HG03060 (cell line): ENCODE results near the gene ZNF324.
"Not testable (repeated sequence)": the region's sequence is repeated elsewhere in the genome, so short reads cannot be mapped to it uniquely, and the experiment has no call there.

Source experiments
- ATAC-seq: cut with Tn5 transposase; IDR thresholded peaks from one replicate; pipeline ENCODE4 v1.9.1; 2021; ENCODE audit warnings: low read depth, moderate number of reproducible peaks; ENCODE audit not compliant: unreplicated experiment

The ZNF324 gene

DNA sequence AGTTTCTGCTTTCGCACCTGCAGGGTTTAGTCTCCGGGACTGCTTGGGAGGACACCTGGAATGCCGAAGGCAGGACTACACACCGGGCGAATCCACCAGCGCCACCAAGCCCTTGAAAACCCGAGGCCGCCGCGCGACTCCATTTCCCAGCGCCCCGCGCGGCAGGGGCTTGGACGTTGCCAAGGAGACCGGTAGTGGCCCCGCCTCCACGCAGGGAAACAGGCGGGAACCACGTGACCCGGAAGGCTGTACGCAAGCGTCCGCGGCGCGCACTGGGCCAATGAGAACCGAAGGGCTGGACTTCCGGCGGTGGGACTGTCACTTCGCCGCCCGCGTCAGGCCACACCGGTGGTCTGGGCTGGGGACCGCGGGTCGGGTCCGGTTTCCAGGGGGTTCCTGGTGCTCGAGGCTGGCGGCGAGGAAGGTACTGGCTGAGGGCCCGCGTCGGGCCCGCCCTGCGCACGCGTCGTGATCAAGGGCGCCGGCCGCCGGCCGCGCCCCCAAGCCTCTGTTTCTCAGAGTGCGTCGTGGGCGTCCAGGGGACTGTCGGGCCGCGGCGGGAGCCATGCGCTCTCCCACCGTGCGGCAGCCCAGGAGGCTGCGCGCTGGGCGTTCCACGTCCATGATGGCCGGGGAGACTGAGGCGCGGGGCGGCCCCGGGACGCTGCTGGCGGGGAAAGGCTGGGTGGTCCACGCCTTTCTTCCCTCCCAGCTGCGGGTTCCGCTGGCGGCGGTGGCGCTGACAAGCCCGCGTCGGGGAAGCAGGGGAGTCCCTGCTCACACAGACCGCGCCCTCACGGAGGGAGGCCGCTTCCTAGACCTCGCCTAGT lies at the start of gene ZNF324:
Gene ZNF324 (plus strand): TSS at position 321 of the 830 bp plus-strand sequence. CDS start 2,106 bp downstream, outside the sequence.
- peak; percentile 77 for ATAC-seq

DNA sequence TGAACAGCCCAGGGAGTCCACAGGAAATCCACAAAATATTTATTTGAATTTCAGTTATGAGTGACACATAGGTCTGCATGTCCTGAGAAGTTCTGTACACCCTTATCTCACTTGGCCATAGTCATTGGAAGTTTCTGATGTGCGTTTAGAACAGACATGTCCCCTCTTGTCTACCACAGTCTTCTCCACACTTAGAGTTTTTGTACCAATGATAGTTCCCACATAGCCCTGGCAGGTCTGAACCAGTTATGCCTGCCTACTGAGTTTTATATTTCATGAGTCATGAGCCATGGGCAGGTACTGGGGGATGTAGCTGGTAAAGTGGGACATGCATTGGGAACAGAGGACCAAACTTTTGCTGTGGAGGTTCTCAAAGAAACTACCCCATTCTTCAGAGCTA lies 38.3 kb upstream of the ZNF324 start:
- ATAC-seq: no peak

DNA sequence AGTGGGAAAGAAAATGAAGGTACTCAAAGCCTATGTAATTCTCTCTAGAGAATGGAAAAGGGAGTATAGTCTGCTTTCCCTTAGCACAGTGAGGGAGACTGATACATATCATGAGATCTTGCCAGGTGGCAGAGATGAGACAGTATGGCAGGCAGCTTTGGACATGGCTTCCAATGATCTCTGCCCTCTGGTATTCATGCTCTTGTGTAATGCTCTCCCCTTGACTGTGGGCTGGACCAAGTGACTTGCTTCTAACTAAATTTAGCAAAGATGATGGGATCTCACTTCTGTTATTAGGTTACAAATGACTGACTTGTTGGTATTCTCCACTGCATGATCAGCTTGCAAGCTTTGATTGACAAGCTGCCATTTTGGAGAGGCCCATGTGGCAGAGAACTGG lies 37.1 kb upstream of the ZNF324 start:
- ATAC-seq: no peak

DNA sequence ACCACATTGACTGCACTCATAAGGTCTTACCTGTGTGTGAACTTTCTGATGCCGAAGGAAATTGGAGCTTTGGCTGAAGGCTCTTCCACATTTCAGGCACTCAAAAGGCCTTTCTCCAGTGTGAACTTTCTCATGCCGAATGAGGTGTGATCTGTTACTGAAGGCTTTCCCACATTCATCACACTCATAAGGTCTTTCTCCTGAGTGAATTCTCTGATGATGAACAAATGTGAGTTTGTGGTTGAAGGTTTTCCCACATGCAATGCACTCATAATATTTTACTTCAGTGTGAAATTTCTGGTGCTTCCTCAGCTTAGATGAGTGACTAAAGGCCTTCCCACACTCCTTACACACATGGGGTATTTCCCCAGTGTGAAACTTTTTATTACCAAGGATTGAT lies 32.7 kb upstream of the ZNF324 start:
- no peak for ATAC-seq

DNA sequence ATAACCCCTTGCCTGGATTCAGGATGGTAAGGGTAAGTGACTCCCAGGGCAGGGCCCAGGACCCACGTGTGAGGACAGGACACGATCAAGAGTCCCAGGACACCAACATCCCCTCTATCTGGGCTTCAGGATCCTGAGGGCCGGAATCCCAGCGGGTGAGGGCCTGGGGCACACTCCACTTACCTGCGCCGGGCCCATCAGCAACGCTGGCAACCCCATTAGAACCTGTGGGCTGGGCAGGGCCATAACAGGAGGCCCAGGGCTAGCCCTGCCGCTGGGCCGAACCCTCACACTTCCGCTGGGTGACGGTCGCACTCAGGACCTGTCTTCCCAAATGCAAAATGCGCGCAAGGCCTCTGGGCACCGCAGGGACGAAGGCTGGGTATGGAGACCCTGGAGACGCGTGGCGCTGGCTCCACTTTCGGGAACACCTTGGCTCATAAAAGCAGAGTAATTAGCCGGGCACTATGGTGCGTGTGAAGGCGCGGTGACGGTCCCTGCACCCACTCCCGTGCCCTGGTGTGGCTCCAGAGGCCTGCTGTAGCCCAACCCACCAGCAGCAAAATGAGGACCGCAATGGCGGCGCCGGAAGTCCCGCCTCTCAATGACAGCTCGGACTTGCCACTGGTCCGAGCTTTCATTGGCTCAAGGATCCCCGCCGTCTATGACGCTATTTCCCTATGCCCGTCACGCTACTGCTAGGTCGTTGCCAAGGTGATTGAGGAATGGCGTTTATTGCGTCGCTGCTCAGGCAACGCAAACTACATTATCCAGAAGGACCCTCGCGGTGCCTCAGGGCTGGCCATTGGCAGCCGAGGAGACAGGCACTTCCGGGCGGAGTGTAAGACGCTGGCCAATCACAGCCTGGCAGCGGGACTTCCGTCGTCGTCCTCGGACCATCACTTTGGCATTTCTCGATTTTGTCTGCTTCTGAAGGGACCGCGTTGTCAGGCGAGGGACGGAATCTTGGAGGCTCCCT lies 27.0 kb upstream of the ZNF324 start, which contains the start of gene ZNF132:
Gene ZNF132 (minus strand): TSS at position 578 of the 979 bp plus-strand sequence. CDS start 332 bp downstream, at position 246.
- peak; percentile 96 for ATAC-seq

DNA sequence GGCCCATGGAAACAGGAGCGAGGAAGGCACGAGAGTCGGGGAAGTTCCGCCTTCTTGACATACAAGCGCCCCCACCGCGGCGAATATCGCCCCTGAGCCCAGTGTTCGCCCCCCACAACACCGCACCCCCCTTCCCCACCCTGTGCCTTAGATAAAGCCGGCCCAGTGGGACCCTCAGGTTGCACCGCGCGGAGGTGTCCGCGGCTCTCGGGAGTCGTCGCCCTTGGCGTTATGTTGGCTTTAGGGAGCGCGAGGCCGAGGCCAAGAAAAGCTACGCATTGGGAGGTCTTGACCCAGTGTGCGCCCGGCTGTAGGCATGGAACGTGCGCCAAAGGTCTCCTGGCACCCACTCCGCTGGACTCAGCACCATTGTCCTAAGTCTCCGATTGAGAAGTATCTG lies 26.3 kb upstream of the ZNF324 start:
- ATAC-seq: no peak

DNA sequence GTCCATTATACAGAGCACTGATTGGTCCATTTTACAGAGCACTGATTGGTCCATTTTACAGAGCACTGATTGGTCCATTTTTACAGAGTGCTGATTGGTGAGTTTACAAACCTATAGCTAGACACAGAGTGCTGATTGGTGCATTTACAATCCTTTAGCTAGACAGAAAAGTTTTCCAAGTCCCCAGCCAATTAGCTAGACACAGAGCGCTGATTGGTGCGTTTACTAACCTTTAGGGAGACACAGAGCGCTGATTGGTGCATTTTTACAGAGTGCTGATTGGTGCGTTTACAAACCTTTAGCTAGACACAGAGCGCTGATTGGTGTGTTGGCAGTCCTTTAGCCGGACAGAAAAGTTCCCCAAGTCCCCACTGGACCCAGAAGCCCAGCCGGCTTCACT lies 23.9 kb upstream of the ZNF324 start:
- not testable (repeated sequence) for ATAC-seq

DNA sequence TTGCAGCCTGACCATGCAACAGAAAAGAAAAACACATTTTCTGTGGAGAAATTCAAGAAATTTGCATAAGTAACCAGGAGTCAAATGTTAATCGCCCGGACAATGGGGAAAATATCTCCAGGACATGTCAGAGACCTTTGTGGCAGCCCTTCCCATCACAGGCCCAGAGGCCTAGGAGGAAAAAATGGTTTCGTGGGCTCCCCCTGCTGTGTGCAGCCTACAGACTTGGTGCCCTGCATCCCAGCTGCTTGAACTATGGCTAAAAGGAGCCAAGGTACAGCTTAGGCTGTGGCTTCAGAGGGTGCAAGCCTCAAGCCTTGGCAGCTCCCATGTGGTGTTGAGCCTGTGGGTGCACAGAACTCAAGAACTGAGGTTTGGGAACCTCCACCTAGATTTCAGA lies 18.0 kb upstream of the ZNF324 start:
- not testable (repeated sequence) for ATAC-seq

DNA sequence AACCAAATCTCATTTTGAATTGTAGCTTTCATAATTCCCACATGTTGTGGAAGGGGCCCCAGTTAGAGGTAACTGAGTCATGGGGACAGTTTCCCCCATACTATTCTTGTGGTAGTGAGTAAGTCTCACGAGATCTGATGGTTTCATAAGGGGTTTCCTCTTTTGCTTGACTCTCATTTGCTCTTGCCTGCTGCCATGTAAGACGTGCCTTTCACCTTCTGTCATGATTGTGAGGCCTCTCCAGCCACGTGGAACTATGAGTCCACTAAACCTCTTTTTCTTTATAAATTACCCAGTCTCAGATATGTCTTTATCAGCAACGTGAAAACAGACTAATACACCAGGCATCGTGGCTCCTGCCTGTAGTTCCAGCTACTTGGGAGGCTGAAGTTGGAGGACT lies 16.9 kb upstream of the ZNF324 start:
- not testable (repeated sequence) for ATAC-seq

DNA sequence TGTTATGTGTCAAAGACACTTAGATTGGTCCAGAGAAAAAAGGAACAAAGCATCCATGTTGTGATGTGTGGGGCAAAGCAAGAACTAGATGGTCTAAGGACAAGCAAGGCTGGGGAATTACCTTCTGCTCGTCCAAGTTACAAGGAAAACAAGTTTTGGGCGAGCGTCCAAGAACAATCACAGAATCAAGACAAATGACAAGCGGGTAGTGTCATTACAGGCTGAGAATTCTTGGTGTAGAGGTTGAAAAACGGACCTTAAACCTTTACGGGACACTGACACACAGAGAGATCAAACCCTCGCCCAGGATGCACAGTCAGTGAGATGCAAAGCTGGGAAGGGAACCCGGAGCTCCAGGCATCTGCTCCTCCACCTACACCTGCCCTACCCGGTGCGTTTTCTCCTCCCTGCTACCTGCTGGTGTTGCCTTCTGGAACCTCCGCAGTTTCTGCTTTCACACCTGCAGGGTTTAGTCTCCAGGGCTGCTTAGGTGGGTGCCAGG lies 16.0 kb upstream of the ZNF324 start:
- ATAC-seq: no peak

DNA sequence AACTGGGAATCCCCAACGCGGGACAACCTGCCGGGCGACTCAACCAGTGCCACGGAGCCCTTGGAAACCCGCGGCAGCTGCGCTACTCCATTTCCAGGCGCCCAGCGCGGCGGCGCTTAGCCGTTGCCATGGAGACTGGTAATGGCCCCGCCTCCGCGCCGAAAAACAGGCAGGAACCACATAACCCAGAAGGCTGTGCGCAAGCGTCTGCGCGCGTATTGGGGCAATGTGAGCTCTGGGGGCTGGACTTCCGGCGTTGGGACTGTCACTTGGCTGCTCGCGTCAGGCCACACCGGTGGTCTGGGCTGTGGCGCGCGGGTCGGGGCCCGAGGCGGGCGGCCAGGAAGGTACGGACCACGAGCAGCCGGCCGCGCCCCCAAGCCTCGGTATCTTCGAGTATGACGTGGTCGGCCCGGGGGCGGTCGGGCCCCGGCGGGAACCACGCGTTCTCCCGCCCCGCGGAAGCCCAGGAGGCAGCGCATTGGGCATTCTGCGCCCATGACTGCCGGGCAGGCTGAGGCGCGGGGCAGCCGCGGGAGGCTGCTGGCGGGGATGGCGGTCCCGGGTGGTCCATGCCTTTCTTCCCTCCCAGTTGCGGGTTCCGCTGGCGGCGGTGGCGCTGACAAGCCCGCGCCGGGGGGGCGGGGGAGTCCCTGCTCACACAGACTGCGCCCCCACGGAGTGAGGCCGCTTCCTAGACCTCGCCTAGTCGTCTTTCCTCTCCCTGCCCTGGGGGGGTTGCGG lies 15.3 kb upstream of the ZNF324 start, which contains the start of gene ZNF324B:
Gene ZNF324B (plus strand): TSS at position 265 of the 744 bp plus-strand sequence. CDS start 2,080 bp downstream, outside the sequence.
- ATAC-seq: peak; percentile 93

DNA sequence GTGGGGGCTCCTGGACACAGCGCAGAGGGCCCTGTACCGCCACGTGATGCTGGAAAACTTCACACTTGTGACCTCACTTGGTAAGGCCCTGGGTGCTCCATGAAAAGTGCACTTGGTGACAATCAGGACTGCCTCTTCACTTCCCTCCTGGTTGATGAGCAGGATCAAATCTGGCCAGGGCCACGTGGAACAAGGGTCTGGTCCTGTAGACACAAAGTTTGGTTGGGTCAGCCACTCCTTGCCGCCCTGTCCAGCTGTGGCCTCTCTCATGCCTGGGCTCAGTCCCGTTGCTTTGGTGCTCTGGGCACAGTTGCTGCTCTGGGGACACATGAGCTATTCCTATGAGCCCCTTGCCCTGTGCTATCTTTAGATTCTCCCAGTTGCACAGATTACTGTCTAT lies 13.1 kb upstream of the ZNF324 start:
- no peak for ATAC-seq

DNA sequence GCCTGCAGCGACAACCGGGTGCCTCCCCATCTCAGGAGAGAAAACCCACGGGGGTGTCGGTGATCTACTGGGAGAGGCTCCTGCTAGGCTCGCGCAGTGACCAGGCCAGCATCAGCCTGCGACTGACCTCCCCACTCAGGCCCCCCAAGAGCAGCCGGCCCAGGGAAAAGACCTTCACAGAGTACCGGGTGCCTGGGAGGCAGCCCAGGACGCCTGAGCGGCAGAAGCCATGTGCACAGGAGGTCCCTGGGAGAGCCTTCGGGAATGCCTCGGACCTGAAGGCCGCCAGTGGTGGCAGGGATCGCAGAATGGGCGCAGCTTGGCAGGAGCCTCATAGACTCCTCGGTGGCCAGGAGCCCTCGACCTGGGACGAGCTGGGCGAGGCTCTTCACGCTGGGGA lies 11.6 kb upstream of the ZNF324 start:
- ATAC-seq: no peak

DNA sequence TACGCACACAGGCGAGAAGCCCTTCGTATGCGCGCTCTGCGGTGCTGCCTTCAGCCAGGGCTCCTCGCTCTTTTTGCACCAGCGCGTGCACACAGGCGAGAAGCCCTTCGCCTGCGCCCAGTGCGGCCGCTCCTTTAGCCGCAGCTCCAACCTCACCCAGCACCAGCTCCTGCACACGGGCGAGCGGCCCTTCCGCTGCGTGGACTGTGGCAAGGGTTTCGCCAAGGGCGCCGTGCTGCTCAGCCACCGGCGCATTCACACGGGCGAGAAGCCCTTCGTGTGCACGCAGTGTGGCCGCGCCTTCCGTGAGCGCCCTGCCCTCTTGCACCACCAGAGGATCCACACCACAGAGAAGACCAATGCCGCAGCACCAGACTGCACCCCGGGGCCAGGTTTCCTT lies 10.8 kb upstream of the ZNF324 start:
- ATAC-seq: no peak

DNA sequence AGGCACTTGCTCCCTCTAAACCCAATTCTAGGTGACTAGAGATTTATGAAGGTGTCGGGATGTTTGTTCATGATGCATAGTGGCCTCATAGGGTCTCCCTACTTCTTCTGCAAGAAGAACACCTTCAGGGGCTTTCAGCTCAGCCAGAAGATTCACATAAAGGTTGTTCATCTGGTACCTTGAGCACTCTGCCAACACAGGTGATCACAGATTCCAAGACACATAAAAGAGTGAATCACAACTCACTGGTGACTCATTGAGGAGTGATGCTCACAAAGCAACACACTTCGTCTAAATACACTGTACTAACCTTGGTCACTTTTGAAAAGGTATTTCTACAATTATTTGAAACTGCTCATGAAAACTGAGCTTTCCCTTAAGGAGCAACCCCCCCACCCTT lies 6.8 kb upstream of the ZNF324 start:
- no peak for ATAC-seq

DNA sequence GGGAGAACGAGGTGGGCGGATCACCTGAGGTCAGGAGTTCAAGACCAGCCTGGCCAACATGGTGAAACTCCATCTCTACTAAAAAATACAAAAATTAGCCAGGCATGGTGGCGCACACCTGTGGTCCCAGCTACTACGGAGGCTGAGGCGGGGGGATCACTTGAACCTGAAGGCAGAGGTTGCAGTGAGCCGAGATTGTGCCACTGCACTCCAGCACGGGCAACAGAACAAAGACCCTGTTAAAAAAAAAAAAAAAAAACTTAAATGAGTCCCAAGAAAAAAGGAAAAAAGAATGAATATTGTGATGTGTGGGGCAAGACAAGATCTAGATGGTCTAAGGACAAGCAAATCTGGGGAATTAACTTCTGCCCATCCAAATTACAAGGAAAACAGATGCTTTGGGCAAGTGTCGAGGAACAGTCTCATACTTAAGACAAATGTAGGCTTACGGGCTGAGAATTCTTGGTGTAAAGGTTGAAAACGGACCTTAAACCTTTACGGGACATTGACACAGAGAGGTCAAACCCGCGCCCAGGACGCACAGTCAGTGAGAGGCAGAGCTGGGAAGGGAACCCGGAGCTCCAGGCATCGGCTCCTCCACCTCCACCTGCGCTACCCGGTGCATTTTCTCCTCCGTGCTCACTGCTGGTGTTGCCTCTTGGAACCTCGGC lies 656 bp upstream of the ZNF324 start:
- ATAC-seq: no peak

DNA sequence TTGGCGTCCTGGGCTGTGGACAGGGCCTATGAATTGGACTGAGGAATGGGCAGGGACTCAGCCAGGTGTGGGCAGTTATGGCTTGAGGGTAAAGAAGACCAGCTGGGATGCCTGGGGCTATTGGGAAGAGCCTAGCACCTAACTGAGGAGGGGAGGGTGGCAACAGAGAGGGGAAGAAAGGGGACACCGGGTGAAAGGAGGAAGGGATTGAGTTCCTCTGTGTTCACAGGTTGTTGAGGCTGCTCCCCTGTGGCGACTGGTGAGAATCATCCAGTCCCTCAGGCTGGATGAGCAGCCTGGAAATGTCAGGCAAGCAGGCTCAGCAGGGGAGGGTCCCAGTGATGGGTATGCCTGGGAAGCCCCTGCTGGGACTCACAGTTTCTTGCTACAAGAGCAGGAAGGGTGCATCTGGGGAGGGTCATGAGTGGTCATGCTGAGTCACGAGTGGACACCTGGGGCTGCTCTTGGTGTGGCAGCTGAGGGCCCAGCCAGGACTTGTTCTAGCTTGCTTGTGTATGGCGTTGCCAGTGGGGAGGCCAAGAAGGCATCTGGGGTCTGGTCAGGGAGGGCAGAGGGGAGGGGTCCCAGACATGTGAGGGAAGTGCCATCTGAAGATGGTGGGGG lies 1.4 kb downstream of the ZNF324 start:
- ATAC-seq: no peak

DNA sequence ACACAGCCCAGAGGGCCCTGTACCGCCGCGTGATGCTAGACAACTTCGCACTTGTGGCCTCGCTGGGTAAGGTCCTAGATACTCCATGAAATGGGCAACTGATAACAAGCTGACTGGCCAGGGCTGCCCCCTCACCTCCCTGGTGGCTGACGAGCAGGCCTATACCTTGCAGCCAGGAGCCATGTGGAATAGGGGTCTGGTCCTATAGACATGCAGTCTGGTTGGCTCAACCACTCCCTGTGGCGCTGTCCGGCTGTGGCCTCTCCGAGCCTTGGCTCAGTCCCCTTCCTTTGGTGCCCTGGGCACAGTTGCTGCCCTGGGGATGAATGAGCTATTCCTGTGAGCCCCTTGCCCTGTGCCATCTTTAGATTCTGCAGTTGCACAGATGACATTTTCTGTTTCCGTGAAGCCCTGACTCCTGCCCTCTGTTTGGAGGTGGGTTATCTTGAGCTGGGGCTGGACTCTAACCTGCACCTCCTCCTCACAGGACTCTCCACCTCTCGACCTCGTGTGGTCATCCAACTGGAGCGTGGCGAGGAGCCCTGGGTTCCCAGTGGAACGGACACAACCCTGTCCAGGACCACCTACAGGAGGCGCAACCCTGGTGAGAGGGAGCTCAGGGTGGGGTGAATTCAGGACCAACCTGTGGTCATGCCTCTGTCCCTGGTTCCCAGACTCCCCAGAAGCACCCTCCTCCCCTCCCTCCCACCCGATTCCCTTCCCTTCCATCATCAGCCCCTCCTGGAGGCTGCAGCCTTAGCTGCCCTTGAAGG lies 2.5 kb downstream of the ZNF324 start:
- ATAC-seq: no peak
